ENCODE results near the gene TSACC. TPM values are rescaled to one million over a fixed set of nuclear protein-coding genes. Genes with fewer than 3 reads are reported as not detected.
"Not testable (repeated sequence)": the region's sequence is repeated elsewhere in the genome, so short reads cannot be mapped to it uniquely, and the experiment has no call there.

The TSACC gene
- total RNA-seq, 4 donors from 2014 or later, result not detected

DNA sequence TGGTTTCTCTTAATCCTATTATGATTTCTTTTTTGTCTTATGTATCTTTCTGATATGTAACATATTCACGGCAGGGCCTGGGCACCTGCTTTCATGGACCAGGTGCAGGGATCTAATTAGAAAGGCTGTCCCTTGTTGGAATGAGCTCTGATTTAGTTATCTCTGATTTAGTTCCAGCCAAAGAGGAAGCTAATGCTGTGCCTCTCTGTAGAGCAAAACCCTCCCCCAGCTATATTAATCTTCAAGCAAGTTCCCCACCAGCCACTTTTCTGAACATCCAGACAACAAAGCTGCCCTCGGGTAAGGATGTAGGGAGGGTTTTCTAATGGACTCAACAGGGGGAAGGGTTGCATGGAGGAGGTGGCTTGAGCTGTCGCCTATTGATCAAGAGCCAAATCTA, 6.1 kb downstream of the TSACC start:
- H3K36me3 ChIP-seq, result no peaks in the 10 kb centered on the region
- WGBS, result 72% methylated on average over 3 of the region's 3 CpGs
- peaks cover 0 to 8% (median 0%) of the 10 kb centered on the region in 4 donors for H3K27me3 ChIP-seq
- H3K4me3 ChIP-seq, result no peak overlapping the region
- intact Hi-C loops (cut with DNase I), result no loop called here
- H3K27ac ChIP-seq (replicated peaks in 1 of 4), result no peak overlapping the region
- no peaks in the 10 kb centered on the region for H3K4me1 ChIP-seq
- TF ChIP-seq POLR2AphosphoS5 (IDR thresholded peaks at IDR 0.05) (no peak), EP300 (IDR thresholded peaks at IDR 0.05) (no peak), POLR2A (IDR thresholded peaks at IDR 0.05; ENCODE audit: low read depth) (no peak)
- TF ChIP-seq, protein P1, sequence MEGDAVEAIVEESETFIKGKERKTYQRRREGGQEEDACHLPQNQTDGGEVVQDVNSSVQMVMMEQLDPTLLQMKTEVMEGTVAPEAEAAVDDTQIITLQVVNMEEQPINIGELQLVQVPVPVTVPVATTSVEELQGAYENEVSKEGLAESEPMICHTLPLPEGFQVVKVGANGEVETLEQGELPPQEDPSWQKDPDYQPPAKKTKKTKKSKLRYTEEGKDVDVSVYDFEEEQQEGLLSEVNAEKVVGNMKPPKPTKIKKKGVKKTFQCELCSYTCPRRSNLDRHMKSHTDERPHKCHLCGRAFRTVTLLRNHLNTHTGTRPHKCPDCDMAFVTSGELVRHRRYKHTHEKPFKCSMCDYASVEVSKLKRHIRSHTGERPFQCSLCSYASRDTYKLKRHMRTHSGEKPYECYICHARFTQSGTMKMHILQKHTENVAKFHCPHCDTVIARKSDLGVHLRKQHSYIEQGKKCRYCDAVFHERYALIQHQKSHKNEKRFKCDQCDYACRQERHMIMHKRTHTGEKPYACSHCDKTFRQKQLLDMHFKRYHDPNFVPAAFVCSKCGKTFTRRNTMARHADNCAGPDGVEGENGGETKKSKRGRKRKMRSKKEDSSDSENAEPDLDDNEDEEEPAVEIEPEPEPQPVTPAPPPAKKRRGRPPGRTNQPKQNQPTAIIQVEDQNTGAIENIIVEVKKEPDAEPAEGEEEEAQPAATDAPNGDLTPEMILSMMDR (IDR thresholded peaks at IDR 0.05), result no peak
- no peak for DNase-seq (ENCODE audit: extremely low spot score)
- no peaks in the 10 kb centered on the region for H3K9me3 ChIP-seq

DNA sequence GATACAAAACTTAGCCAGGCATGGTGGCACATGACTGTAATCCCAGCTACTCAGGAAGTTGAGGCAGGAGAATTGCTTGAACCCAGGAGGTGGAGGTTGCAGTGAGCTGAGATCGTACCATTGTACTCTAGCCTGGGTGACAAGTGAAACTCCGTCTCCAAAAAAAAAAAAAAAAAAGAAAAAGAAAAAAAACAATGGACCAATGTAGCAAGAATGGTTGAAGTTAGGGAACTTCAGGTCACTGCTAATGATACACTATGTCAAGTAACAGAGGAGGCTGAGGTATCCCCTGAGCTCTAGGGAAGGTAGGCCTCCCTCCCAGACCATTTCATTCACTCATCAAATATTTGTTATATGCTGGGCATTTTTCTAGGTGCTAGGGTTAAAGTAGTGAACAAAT, 7.7 kb downstream of the TSACC start:
- H3K27ac ChIP-seq (replicated peaks in 1 of 4); H3K27me3 ChIP-seq; H3K9me3 ChIP-seq; DNase-seq (ENCODE audit: extremely low spot score); H3K36me3 ChIP-seq; H3K4me1 ChIP-seq; H3K4me3 ChIP-seq; intact Hi-C loops (cut with DNase I): not testable (repeated sequence)
- WGBS, result 78% methylated on average over 2 of the region's 2 CpGs

- no peak for TF ChIP-seq POLR2AphosphoS5 (IDR thresholded peaks at IDR 0.05)
- TF ChIP-seq POLR2A (IDR thresholded peaks at IDR 0.05; ENCODE audit: low read depth), result no peak
- no peak for TF ChIP-seq EP300 (IDR thresholded peaks at IDR 0.05)
- TF ChIP-seq, protein P1 (IDR thresholded peaks at IDR 0.05), result no peak
- Histone ChIP-seq H3K36me3 (no peaks in the 10 kb centered on the region), H3K4me3 (no peak overlapping the region), H3K27ac (replicated peaks in 1 of 4) (no peak overlapping the region), H3K9me3 (no peaks in the 10 kb centered on the region), H3K27me3 (peaks cover 0 to 8% (median 0%) of the 10 kb centered on the region in 4 donors), H3K4me1 (no peaks in the 10 kb centered on the region)
- no peak for DNase-seq (ENCODE audit: extremely low spot score)
- WGBS, result 45% methylated on average over 2 of the region's 2 CpGs
- intact Hi-C loops (cut with DNase I), result no loop called here
These were observed 8.3 kb downstream of the TSACC start for GRCh38 chr1:156346636-156347035.

DNA sequence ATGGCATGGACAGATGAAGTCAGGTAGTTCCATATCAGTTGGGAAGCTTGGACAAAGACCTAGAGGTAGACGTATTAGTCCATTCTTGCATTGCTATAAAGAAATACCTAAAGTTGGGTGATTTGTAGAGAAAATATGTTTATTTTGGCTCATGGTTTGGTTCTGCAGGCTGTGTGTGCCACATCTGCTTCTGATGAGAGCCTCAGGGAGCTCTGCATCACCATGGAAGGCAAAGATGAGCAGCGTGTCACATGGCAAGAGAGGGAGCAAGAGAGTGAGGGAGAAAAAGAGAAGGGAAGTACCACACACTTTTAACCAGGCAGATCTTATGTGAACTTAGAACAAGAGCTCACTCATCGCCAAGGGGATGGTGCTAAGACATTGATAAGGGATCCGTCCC, 9.0 kb downstream of the TSACC start:
- DNase-seq (ENCODE audit: extremely low spot score), result no peak
- H3K9me3 ChIP-seq, result no peaks in the 10 kb centered on the region
- H3K27ac ChIP-seq (replicated peaks in 1 of 4), result no peak overlapping the region
- intact Hi-C loops (cut with DNase I), result no loop called here
- no peaks in the 10 kb centered on the region for H3K4me1 ChIP-seq
- peaks cover 0 to 8% (median 0%) of the 10 kb centered on the region in 4 donors for H3K27me3 ChIP-seq
- no peak overlapping the region for H3K4me3 ChIP-seq
- WGBS, result 79% methylated on average over 4 of the region's 4 CpGs
- H3K36me3 ChIP-seq, result no peaks in the 10 kb centered on the region
- TF ChIP-seq EP300 (IDR thresholded peaks at IDR 0.05), result no peak
- TF ChIP-seq POLR2AphosphoS5 (IDR thresholded peaks at IDR 0.05), result no peak
- TF ChIP-seq, protein P1 (IDR thresholded peaks at IDR 0.05), result no peak
- no peak for TF ChIP-seq POLR2A (IDR thresholded peaks at IDR 0.05; ENCODE audit: low read depth)

DNA sequence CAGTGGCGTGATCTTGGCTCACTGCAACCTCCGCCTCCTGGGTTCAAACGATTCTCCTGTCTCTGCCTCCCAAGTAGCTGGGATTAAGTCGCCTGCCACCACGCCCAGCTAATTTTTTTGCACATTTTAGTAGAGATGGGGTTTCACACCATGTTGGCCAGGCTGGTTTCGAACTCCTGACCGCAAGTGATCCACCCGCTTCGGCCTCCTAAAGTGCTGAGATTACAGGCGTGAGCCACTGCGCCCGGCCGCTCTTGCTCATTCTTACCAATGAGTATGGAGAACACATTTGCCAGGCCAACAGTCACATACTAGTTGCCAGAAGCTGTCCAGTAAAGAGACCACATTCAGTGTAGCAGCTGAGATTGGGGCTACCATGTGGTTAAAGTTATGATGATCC, 14.2 kb downstream of the TSACC start:
- H3K4me3 ChIP-seq; H3K4me1 ChIP-seq; H3K27ac ChIP-seq (replicated peaks in 1 of 4); H3K9me3 ChIP-seq; DNase-seq (ENCODE audit: extremely low spot score); intact Hi-C loops (cut with DNase I); H3K36me3 ChIP-seq: not testable (repeated sequence)
- WGBS, result 85% methylated on average over 13 of the region's 13 CpGs
- H3K27me3 ChIP-seq, result peaks cover 0 to 25% (median 8%) of the 10 kb centered on the region in 4 donors

- H3K36me3 ChIP-seq, result no peaks in the 10 kb centered on the region
- H3K27ac ChIP-seq (replicated peaks in 1 of 4), result no peak overlapping the region
- H3K4me3 ChIP-seq, result no peak overlapping the region
- 44% methylated on average over 6 of the region's 6 CpGs for WGBS
- no peaks in the 10 kb centered on the region for H3K9me3 ChIP-seq
- TF ChIP-seq POLR2A (IDR thresholded peaks at IDR 0.05; ENCODE audit: low read depth), result no peak
- TF ChIP-seq POLR2AphosphoS5 (IDR thresholded peaks at IDR 0.05), result no peak
- TF ChIP-seq, protein P1 (IDR thresholded peaks at IDR 0.05), result no peak
- no peak for TF ChIP-seq EP300 (IDR thresholded peaks at IDR 0.05)
- DNase-seq (ENCODE audit: extremely low spot score), result no peak
- H3K4me1 ChIP-seq, result peaks cover 0 to 5% (median 3%) of the 10 kb centered on the region in 4 donors
- intact Hi-C loops (cut with DNase I), result no loop called here
- H3K27me3 ChIP-seq, result peaks cover 0 to 57% (median 9%) of the 10 kb centered on the region in 4 donors
These were observed 18.0 kb downstream of the TSACC start for GRCh38 chr1:156356262-156356874.

All from esophagus muscularis mucosa (tissue), 4 donors.